ENCODE data around the gene CCDC78. TPM values are rescaled to one million over a fixed set of nuclear protein-coding genes. Genes with fewer than 3 reads are reported as not detected.

Gene CCDC78
- total and polyA plus RNA-seq, 2 of the 13 experiments (the other 11 are each of a cell fraction or from before 2014, with no cell fraction given), result 0.53 to 1.5 TPM

GRCh38 chr16:768428-768827 is 42.2 kb upstream of the CCDC78 start (continued):
- TF ChIP-seq ZBED4 (CRISPR knock-in tag; IDR thresholded peaks at IDR 0.05; ENCODE audit: borderline replicate concordance), result no peak
- no peak for TF ChIP-seq HBP1 (CRISPR knock-in tag; IDR thresholded peaks at IDR 0.05; ENCODE audit: low read depth)
- no peak for TF ChIP-seq PRMT3 (CRISPR knock-in tag; IDR thresholded peaks at IDR 0.05; ENCODE audit: borderline replicate concordance, low read depth)
- TF ChIP-seq BCL6 (CRISPR knock-in tag; IDR thresholded peaks at IDR 0.05), result no peak
- TF ChIP-seq, protein P1, sequence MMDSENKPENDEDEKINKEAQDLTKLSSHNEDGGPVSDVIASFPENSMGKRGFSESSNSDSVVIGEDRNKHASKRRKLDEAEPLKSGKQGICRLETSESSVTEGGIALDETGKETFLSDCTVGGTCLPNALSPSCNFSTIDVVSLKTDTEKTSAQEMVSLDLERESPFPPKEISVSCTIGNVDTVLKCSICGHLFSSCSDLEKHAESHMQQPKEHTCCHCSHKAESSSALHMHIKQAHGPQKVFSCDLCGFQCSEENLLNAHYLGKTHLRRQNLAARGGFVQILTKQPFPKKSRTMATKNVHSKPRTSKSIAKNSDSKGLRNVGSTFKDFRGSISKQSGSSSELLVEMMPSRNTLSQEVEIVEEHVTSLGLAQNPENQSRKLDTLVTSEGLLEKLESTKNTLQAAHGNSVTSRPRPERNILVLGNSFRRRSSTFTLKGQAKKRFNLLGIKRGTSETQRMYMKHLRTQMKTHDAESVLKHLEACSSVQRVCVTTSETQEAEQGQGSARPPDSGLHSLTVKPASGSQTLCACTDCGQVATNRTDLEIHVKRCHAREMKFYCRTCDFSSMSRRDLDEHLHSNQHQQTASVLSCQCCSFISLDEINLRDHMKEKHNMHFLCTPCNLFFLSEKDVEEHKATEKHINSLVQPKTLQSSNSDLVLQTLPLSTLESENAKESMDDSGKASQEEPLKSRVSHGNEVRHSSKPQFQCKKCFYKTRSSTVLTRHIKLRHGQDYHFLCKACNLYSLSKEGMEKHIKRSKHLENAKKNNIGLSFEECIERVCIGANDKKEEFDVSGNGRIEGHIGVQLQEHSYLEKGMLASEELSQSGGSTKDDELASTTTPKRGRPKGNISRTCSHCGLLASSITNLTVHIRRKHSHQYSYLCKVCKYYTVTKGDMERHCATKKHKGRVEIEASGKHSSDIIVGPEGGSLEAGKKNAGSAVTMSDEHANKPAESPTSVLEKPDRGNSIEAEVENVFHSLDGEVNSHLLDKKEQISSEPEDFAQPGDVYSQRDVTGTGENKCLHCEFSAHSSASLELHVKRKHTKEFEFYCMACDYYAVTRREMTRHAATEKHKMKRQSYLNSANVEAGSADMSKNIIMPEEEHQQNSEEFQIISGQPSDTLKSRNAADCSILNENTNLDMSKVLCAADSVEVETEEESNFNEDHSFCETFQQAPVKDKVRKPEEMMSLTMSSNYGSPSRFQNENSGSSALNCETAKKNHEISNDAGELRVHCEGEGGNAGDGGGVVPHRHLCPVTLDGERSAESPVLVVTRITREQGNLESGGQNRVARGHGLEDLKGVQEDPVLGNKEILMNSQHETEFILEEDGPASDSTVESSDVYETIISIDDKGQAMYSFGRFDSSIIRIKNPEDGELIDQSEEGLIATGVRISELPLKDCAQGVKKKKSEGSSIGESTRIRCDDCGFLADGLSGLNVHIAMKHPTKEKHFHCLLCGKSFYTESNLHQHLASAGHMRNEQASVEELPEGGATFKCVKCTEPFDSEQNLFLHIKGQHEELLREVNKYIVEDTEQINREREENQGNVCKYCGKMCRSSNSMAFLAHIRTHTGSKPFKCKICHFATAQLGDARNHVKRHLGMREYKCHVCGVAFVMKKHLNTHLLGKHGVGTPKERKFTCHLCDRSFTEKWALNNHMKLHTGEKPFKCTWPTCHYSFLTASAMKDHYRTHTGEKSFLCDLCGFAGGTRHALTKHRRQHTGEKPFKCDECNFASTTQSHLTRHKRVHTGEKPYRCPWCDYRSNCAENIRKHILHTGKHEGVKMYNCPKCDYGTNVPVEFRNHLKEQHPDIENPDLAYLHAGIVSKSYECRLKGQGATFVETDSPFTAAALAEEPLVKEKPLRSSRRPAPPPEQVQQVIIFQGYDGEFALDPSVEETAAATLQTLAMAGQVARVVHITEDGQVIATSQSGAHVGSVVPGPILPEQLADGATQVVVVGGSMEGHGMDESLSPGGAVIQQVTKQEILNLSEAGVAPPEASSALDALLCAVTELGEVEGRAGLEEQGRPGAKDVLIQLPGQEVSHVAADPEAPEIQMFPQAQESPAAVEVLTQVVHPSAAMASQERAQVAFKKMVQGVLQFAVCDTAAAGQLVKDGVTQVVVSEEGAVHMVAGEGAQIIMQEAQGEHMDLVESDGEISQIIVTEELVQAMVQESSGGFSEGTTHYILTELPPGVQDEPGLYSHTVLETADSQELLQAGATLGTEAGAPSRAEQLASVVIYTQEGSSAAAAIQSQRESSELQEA (CRISPR knock-in tag; IDR thresholded peaks at IDR 0.05; ENCODE audit: not compliant biosample characterization), result no peak
- TF ChIP-seq HDAC6 (IDR thresholded peaks at IDR 0.05; ENCODE audit: low read depth, low read length), result no peak
- TF ChIP-seq, protein P2, sequence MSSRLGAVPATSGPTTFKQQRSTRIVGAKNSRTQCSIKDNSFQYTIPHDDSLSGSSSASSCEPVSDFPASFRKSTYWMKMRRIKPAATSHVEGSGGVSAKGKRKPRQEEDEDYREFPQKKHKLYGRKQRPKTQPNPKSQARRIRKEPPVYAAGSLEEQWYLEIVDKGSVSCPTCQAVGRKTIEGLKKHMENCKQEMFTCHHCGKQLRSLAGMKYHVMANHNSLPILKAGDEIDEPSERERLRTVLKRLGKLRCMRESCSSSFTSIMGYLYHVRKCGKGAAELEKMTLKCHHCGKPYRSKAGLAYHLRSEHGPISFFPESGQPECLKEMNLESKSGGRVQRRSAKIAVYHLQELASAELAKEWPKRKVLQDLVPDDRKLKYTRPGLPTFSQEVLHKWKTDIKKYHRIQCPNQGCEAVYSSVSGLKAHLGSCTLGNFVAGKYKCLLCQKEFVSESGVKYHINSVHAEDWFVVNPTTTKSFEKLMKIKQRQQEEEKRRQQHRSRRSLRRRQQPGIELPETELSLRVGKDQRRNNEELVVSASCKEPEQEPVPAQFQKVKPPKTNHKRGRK (CRISPR knock-in tag; IDR thresholded peaks at IDR 0.05), result no peak
- TF ChIP-seq ZNF24 (IDR thresholded peaks at IDR 0.05), result no peak
